ENCODE results near the gene PTPN21. TPM values are rescaled to one million over a fixed set of nuclear protein-coding genes. Genes with fewer than 3 reads are reported as not detected.

The PTPN21 gene
- total and polyA plus RNA-seq, 9 of the 15 experiments (the other 6 are each of a cell fraction or from before 2014, with no cell fraction given): 0.06 to 1.9 (median 0.94) TPM

DNA sequence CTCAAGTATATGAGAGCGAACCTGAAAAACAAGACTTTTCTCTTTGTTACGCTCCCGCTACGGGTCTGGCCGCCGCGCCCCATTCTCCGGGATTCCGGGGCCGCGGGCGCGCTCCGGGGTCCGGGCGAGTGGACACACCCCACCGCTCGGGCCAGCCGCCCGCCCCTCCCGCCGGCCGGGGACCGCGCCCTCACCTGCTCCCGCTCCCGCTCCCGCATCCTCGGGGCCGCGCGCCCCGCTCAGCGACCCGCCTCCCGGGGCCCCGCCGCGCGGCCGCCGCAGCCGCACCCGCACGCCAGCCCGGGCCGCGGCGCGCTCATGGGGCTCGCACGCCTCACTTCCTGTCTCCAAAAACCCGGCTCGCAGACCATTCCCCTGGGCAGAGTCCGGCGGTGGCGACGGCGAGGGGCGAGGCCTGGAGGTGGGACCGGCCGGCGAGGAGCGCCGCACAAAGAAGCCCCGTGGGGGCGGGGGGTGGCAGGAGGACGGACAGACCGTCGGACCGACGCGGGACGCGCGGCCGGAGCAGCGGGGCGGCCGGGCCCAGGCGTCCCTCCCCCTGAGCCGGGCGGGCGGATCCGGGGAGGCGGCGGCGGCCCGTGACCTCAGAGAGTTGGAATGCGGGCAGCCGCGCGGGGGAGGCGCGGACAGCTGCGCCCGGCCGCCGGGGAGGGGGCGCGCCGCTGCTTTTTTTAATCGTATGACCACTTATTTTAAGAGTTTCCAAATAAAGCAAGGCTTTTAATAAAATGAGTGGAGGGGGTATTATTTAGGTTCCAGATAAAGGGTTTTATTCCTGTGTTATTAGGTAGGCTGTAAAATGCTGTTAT is at the start of gene PTPN21 (continued):
- TF ChIP-seq, protein P1, sequence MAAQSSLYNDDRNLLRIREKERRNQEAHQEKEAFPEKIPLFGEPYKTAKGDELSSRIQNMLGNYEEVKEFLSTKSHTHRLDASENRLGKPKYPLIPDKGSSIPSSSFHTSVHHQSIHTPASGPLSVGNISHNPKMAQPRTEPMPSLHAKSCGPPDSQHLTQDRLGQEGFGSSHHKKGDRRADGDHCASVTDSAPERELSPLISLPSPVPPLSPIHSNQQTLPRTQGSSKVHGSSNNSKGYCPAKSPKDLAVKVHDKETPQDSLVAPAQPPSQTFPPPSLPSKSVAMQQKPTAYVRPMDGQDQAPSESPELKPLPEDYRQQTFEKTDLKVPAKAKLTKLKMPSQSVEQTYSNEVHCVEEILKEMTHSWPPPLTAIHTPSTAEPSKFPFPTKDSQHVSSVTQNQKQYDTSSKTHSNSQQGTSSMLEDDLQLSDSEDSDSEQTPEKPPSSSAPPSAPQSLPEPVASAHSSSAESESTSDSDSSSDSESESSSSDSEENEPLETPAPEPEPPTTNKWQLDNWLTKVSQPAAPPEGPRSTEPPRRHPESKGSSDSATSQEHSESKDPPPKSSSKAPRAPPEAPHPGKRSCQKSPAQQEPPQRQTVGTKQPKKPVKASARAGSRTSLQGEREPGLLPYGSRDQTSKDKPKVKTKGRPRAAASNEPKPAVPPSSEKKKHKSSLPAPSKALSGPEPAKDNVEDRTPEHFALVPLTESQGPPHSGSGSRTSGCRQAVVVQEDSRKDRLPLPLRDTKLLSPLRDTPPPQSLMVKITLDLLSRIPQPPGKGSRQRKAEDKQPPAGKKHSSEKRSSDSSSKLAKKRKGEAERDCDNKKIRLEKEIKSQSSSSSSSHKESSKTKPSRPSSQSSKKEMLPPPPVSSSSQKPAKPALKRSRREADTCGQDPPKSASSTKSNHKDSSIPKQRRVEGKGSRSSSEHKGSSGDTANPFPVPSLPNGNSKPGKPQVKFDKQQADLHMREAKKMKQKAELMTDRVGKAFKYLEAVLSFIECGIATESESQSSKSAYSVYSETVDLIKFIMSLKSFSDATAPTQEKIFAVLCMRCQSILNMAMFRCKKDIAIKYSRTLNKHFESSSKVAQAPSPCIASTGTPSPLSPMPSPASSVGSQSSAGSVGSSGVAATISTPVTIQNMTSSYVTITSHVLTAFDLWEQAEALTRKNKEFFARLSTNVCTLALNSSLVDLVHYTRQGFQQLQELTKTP (IDR thresholded peaks at IDR 0.05; ENCODE audit: low read depth in 1 of 2, partially characterized antibody in 2 of 2): no peak
- TF ChIP-seq, protein P2, sequence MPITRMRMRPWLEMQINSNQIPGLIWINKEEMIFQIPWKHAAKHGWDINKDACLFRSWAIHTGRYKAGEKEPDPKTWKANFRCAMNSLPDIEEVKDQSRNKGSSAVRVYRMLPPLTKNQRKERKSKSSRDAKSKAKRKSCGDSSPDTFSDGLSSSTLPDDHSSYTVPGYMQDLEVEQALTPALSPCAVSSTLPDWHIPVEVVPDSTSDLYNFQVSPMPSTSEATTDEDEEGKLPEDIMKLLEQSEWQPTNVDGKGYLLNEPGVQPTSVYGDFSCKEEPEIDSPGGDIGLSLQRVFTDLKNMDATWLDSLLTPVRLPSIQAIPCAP (CRISPR knock-in tag; IDR thresholded peaks at IDR 0.05; ENCODE audit: borderline replicate concordance): no peak
- no peak for TF ChIP-seq NONO (IDR thresholded peaks at IDR 0.05; ENCODE audit: low read depth in 2 of 2, low read length in 1 of 2)
- TF ChIP-seq BDP1 (IDR thresholded peaks at IDR 0.05; ENCODE audit: insufficient read depth, insufficient read length): no peak
- TF ChIP-seq FOS (IDR thresholded peaks at IDR 0.05; ENCODE audit: extremely low read depth, insufficient read length): no peak
- TF ChIP-seq ZNF253 (CRISPR knock-in tag; conservative IDR thresholded peaks at IDR 0.05): no peak
- TF ChIP-seq CREB1 (IDR thresholded peaks at IDR 0.05): no peak
- no peak for TF ChIP-seq CREB1 (CRISPR knock-in tag; IDR thresholded peaks at IDR 0.05)
- TF ChIP-seq TCFL5 (CRISPR knock-in tag; conservative IDR thresholded peaks at IDR 0.05): no peak
- no peak for TF ChIP-seq USF1 (CRISPR knock-in tag; IDR thresholded peaks at IDR 0.05)
- TF ChIP-seq PHF8 (IDR thresholded peaks at IDR 0.05; ENCODE audit: borderline replicate concordance, low read length): peak; percentile 52; the same call in 1 of the 2 replicates
- 0 out of 2 replicates have a peak, but pooled peaks have one; percentile 8 for TF ChIP-seq MYC (IDR thresholded peaks at IDR 0.05; ENCODE audit: low read depth, low read length)
- TF ChIP-seq MYC (CRISPR knock-in tag; IDR thresholded peaks at IDR 0.05; ENCODE audit: borderline replicate concordance, low read depth): no peak
- peak; percentile 80 for TF ChIP-seq VEZF1 (CRISPR knock-in tag; IDR thresholded peaks at IDR 0.05)
- TF ChIP-seq SRSF7 (optimal IDR thresholded peaks at IDR 0.05; ENCODE audit: low read depth, low read length): no peak
- no peak for TF ChIP-seq TARDBP (IDR thresholded peaks at IDR 0.05)
- no peak for TF ChIP-seq NR3C1 (CRISPR knock-in tag; IDR thresholded peaks at IDR 0.05)
- no peak for TF ChIP-seq HOMEZ (CRISPR knock-in tag; IDR thresholded peaks at IDR 0.05)
